ENCODE measurements around the gene RNF224. TPM values are rescaled to one million over a fixed set of nuclear protein-coding genes. Genes with fewer than 3 reads are reported as not detected.

RNF224 gene
- total and polyA plus RNA-seq, 2 of the 13 experiments (the other 11 are each of a cell fraction or from before 2014, with no cell fraction given), result 0.09 TPM; not detected in 1

DNA sequence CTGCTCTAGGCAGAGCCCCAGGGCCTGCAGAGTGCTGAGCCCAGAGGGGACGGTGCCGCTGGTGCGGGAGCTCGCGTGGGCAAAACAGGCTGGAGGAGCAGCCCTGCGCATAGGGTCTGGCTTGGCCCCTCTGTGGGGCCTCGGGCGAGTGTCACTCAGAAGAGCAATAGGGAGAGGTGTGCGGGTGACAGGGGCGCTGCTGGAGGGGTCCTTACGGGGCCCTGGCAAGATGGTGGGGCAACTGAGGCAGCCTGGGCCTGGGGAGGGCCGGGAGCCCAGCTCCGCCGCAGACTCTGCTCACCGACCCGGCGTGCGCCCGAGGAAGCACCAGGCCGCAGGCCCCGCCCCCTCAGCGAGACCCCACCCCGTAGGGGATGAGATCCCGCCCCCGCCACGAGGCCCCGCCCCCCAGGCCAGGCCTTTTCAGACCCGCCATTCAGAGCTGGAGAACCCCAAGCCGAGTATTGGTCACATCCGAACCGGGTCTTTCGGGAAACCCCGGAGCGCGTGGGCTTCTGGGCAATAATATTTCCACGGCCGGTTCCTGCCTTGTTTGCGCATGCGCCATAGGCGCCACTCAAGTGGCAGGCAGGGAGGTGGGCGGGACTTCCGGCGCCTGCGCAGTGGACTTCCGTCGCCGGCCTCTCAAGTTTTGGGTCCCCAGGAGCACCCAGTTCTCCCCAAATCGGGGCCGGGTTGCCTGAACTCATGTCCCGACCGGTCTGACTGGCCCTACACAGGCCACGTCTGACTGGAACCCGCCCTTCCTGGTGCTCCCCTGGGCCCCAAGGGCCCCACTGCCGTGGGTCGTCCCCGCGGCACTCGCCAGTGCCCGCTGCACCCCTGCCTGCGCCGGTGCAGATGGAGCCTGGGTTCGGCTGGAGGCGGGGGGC is 4.0 kb upstream of the RNF224 start (continued):
- TF ChIP-seq, protein P1, sequence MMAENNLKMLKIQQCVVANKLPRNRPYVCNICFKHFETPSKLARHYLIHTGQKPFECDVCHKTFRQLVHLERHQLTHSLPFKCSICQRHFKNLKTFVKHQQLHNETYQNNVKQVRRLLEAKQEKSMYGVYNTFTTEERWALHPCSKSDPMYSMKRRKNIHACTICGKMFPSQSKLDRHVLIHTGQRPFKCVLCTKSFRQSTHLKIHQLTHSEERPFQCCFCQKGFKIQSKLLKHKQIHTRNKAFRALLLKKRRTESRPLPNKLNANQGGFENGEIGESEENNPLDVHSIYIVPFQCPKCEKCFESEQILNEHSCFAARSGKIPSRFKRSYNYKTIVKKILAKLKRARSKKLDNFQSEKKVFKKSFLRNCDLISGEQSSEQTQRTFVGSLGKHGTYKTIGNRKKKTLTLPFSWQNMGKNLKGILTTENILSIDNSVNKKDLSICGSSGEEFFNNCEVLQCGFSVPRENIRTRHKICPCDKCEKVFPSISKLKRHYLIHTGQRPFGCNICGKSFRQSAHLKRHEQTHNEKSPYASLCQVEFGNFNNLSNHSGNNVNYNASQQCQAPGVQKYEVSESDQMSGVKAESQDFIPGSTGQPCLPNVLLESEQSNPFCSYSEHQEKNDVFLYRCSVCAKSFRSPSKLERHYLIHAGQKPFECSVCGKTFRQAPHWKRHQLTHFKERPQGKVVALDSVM (CRISPR knock-in tag; IDR thresholded peaks at IDR 0.05), result 0 out of 2 replicates have a peak, but pooled peaks have one; percentile 18
- TF ChIP-seq ZNF629 (CRISPR knock-in tag; conservative IDR thresholded peaks at IDR 0.05) (no peak), TRAFD1 (CRISPR knock-in tag; IDR thresholded peaks at IDR 0.05; ENCODE audit: borderline replicate concordance) (no peak; the same call in 1 of the 2 replicates), KLF16 (CRISPR knock-in tag; IDR thresholded peaks at IDR 0.05) (no peak), HHEX (CRISPR knock-in tag; IDR thresholded peaks at IDR 0.05) (no peak), ATF6 (CRISPR knock-in tag; conservative IDR thresholded peaks at IDR 0.05) (no peak), FOXA3 (CRISPR knock-in tag; IDR thresholded peaks at IDR 0.05) (peak; percentile 18; the same call in 1 of the 2 replicates), ZNF879 (CRISPR knock-in tag; IDR thresholded peaks at IDR 0.05) (no peak), SP5 (CRISPR knock-in tag; IDR thresholded peaks at IDR 0.05; ENCODE audit: borderline replicate concordance, low read depth) (no peak), SRSF4 (IDR thresholded peaks at IDR 0.05; ENCODE audit: low read depth, low read length, poor library complexity, severe bottlenecking) (no peak), SNAPC2 (CRISPR knock-in tag; IDR thresholded peaks at IDR 0.05) (no peak), ZBTB38 (CRISPR knock-in tag; IDR thresholded peaks at IDR 0.05) (no peak), HES4 (CRISPR knock-in tag; IDR thresholded peaks at IDR 0.05; ENCODE audit: borderline replicate concordance) (no peak), MLXIP (CRISPR knock-in tag; IDR thresholded peaks at IDR 0.05; ENCODE audit: borderline replicate concordance) (0 out of 2 replicates have a peak, but pooled peaks have one; percentile 26), SMYD3 (CRISPR knock-in tag; IDR thresholded peaks at IDR 0.05) (no peak)
